Fibroblast of lung (primary cell): ENCODE data around the gene ASAH2B. TPM values are rescaled to one million over a fixed set of nuclear protein-coding genes. Genes with fewer than 3 reads are reported as not detected.

Experiments
- DNase-seq, 2 donors: peaks; one replicate each; pipeline versions ENCODE4 v3.0.0 to v3.0.0-alpha.2; 2010; ENCODE audit warnings: low read depth in 2 of 2
- H2AFZ ChIP-seq: 2 replicates; pipeline ENCODE4 v1.5.1; 2012; ENCODE audit warnings: low read length, control low read depth, inconsistent platforms
- H3K27ac ChIP-seq: 2 replicates; pipeline ENCODE4 v1.5.1; 2011; ENCODE audit warnings: low read length, control low read depth; ENCODE audit not compliant: insufficient read depth
- H3K27me3 ChIP-seq: 2 replicates; pipeline ENCODE4 v1.5.1; 2011; ENCODE audit warnings: mild to moderate bottlenecking, low read length; ENCODE audit not compliant: control insufficient read depth, insufficient read depth
- H3K36me3 ChIP-seq: 2 replicates; pipeline ENCODE4 v1.5.1; 2011; ENCODE audit warnings: low read length; ENCODE audit not compliant: control insufficient read depth, insufficient read depth
- H3K4me1 ChIP-seq: 2 replicates; pipeline ENCODE4 v1.5.1; 2011; ENCODE audit warnings: low read length; ENCODE audit not compliant: control insufficient read depth, insufficient read depth; ENCODE audit errors: extremely low read depth
- H3K4me2 ChIP-seq: 2 replicates; pipeline ENCODE4 v1.5.1; 2011; ENCODE audit warnings: low read length, control low read depth; ENCODE audit not compliant: insufficient read depth; ENCODE audit errors: extremely low read depth
- H3K4me3 ChIP-seq, 4 experiments: fragments of 200-600 bp in 1 of 4; sonication (generic) in 1 of 4; replicated peaks in 1 of 4; 2 replicates each; pipeline ENCODE4 v1.5.1; 2011 to 2016; ENCODE audit warnings: low read length in 4 of 4, low read depth in 3 of 4, mild to moderate bottlenecking in 3 of 4, control low read depth in 2 of 4, inconsistent platforms in 1 of 4, mixed read lengths in 1 of 4; ENCODE audit not compliant: insufficient read depth in 1 of 4; ENCODE audit errors: control extremely low read depth in 1 of 4
- H3K79me2 ChIP-seq: 2 replicates; pipeline ENCODE4 v1.5.1; 2012; ENCODE audit warnings: mild to moderate bottlenecking, low read length, inconsistent platforms; ENCODE audit not compliant: control insufficient read depth, insufficient read depth
- H3K9ac ChIP-seq: 2 replicates; pipeline ENCODE4 v1.5.1; 2011; ENCODE audit warnings: mild to moderate bottlenecking, low read length, control low read depth; ENCODE audit not compliant: insufficient read depth
- H3K9me3 ChIP-seq: 2 replicates; pipeline ENCODE4 v1.5.1; 2012; ENCODE audit warnings: low read depth, low read length; ENCODE audit not compliant: control insufficient read depth, insufficient read depth
- H4K20me1 ChIP-seq: 2 replicates; pipeline ENCODE4 v1.5.1; 2011; ENCODE audit warnings: low read length; ENCODE audit not compliant: control insufficient read depth, insufficient read depth; ENCODE audit errors: extremely low read depth
- EZH2 ChIP-seq: IDR thresholded peaks from 2 replicates; pipeline ENCODE4 v1.5.1; 2012; ENCODE audit warnings: low read length, control low read depth, mild to moderate bottlenecking; ENCODE audit errors: missing control alignments
- polyA plus RNA-seq, 2 donors: library from polyadenylated mRNA; depleted of rRNA in 1 of 2; stranded (reverse) in 1 of 2; unstranded in 1 of 2; fragments of >200 nt; gene quantifications; 2 replicates each; pipeline ENCODE4 v1.2.1, GENCODE V29; 2011 to 2012; ENCODE audit warnings: missing spikeins in 1 of 2
- total RNA-seq: library from RNA; depleted of rRNA; stranded (reverse); fragments of >200 nt; gene quantifications from 2 replicates; pipeline ENCODE4 v1.2.1, GENCODE V29; 2014
- TF ChIP-seq, protein P1 (sequence below), 2 donors: IDR thresholded peaks in 1 of 2; conservative IDR thresholded peaks in 1 of 2; 1 replicate in 1 of 2; 2 replicates in 1 of 2; pipeline ENCODE4 v1.5.1; 2011 to 2012; ENCODE audit warnings: low read length in 2 of 2, control low read depth in 1 of 2, inconsistent platforms in 1 of 2, low read depth in 1 of 2, mild to moderate bottlenecking in 1 of 2

The ASAH2B gene
- total and polyA plus RNA-seq, 2 donors (not counting 1 experiment from before 2014, with no cell fraction given): 3.0 to 7.4 TPM

DNA sequence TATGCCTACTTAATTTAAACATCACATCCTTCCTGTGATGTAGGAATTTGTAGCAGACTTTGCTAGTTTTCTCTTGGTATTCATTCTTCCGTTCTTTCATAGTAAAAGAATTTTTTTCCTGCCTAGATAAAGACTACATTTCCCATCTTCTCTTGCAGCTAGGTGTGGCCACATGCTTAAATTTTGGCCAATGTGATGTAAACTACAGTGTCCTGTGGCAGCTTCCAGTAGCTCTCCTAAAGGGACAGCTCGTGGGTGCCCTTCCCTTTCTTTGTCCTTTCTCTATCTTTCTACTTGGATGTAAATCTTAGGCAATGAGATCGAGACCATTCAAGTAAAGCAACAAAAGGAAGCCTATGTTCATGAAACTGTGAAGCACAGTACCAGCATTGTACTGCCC is 58.6 kb downstream of the ASAH2B start:
- Histone ChIP-seq H3K4me1 (no peaks in the 10 kb centered on the region), H4K20me1 (no peaks in the 10 kb centered on the region), H3K9ac (no peak overlapping the region), H3K79me2 (no peaks in the 10 kb centered on the region), H3K36me3 (no peaks in the 10 kb centered on the region), H3K27me3 (peaks cover 5% of the 10 kb centered on the region), H3K27ac (no peak overlapping the region), H2AFZ (no peak overlapping the region), H3K4me2 (no peak overlapping the region), H3K9me3 (no peaks in the 10 kb centered on the region), H3K4me3 (no peak overlapping the region)
- TF ChIP-seq, protein P1, sequence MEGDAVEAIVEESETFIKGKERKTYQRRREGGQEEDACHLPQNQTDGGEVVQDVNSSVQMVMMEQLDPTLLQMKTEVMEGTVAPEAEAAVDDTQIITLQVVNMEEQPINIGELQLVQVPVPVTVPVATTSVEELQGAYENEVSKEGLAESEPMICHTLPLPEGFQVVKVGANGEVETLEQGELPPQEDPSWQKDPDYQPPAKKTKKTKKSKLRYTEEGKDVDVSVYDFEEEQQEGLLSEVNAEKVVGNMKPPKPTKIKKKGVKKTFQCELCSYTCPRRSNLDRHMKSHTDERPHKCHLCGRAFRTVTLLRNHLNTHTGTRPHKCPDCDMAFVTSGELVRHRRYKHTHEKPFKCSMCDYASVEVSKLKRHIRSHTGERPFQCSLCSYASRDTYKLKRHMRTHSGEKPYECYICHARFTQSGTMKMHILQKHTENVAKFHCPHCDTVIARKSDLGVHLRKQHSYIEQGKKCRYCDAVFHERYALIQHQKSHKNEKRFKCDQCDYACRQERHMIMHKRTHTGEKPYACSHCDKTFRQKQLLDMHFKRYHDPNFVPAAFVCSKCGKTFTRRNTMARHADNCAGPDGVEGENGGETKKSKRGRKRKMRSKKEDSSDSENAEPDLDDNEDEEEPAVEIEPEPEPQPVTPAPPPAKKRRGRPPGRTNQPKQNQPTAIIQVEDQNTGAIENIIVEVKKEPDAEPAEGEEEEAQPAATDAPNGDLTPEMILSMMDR (conservative IDR thresholded peaks at IDR 0.05 in 1 of 2, IDR thresholded peaks at IDR 0.05 in 1 of 2; ENCODE audit: low read depth in 1 of 2, low read length in 2 of 2): no peak
- no peak for TF ChIP-seq EZH2
- DNase-seq: no peak

DNA sequence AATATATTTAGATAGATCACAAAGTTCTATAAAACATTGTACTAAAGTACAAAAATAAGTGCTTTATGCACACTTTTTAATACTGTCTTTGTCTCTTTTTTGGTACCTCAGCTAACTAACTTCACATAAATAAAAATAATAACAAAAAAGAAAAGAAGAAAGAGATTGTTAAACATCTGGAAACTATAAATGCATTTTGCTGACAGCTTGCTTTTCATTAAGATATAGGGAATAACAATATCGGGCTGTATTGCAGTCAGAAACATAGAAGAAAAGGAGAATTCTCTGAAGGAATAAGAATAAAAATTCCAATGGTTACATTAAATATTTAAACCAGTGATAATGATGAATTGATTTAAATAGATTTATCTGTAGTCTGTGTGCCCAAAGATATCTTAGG is 59.9 kb downstream of the ASAH2B start:
- Histone ChIP-seq H3K79me2 (no peaks in the 10 kb centered on the region), H2AFZ (no peak overlapping the region), H3K4me3 (no peak overlapping the region), H3K9ac (no peak overlapping the region), H3K9me3 (no peaks in the 10 kb centered on the region), H4K20me1 (no peaks in the 10 kb centered on the region), H3K4me2 (no peak overlapping the region), H3K27ac (no peak overlapping the region), H3K36me3 (no peaks in the 10 kb centered on the region), H3K4me1 (no peaks in the 10 kb centered on the region), H3K27me3 (peaks cover 5% of the 10 kb centered on the region)
- TF ChIP-seq EZH2: no peak
- TF ChIP-seq, protein P1 (conservative IDR thresholded peaks at IDR 0.05 in 1 of 2, IDR thresholded peaks at IDR 0.05 in 1 of 2; ENCODE audit: low read depth in 1 of 2, low read length in 2 of 2): no peak
- no peak for DNase-seq

DNA sequence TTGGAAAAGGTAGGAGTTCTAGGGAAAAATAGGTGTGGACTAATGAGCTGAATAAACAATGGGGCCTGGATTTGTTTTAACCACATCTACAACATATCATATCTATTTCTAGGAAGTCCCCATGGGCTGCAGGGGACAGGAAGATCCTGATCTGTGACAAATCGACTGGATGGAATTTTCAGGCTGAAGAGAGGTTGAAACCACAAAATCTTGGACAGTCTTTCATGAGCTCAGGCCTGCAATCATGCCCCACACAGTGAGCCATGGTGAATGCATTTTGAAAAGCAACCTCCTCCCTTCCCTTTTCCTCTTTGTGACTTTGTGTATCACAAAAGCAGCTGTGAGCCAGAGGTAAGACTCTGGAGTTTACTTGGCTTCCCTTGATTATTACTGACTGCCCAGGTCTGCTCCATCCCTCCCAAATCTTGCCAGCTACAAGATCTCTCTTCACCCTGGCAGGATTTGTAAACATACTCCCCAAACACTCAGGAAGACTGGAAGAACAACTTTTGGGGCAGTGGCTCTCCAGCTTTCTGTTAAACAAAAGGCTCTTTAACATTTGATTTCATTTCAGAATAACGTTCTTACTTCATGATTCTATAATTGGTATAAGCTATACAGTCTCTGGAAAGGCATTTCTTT is 66.4 kb downstream of the ASAH2B start:
- Histone ChIP-seq H3K79me2 (no peaks in the 10 kb centered on the region), H3K9me3 (no peaks in the 10 kb centered on the region), H3K27ac (no peak overlapping the region), H2AFZ (no peak overlapping the region), H3K4me2 (no peak overlapping the region), H3K9ac (no peak overlapping the region), H4K20me1 (no peaks in the 10 kb centered on the region), H3K4me1 (peaks cover 5% of the 10 kb centered on the region), H3K36me3 (no peaks in the 10 kb centered on the region), H3K4me3 (no peak overlapping the region), H3K27me3 (no peaks in the 10 kb centered on the region)
- DNase-seq: peak in 1 of 2 donors; percentile 12
- TF ChIP-seq, protein P1 (conservative IDR thresholded peaks at IDR 0.05 in 1 of 2, IDR thresholded peaks at IDR 0.05 in 1 of 2; ENCODE audit: low read depth in 1 of 2, low read length in 2 of 2): no peak
- no peak for TF ChIP-seq EZH2
